Pulmonary artery endothelial cell (primary cell): ENCODE data around the gene RPL14. TPM values are rescaled to one million over a fixed set of nuclear protein-coding genes. Genes with fewer than 3 reads are reported as not detected.

Experiments used
- total RNA-seq: library from RNA; depleted of rRNA; stranded (reverse); fragments of >200 nt; gene quantifications from 2 replicates; pipeline ENCODE4 v1.2.3, GENCODE V29; 2014

RPL14 gene
- total RNA-seq, 1 donor from 2014 or later, result 833 TPM

Other genes with a start within 250 kb of the RPL14 start
- 12.0 and 19.4 TPM in 2 replicates for gene EIF1B, start 147.6 kb upstream of the RPL14 start, total RNA-seq
- gene ENTPD3, start 70.2 kb upstream of the RPL14 start, total RNA-seq, result 0.07 TPM in 1 of 2 replicates, not detected in the other
- 6.7 and 7.7 TPM in 2 replicates for gene ZNF619, start 19.8 kb downstream of the RPL14 start, total RNA-seq
- 4.4 and 6.6 TPM in 2 replicates for gene ZNF620, start 48.7 kb downstream of the RPL14 start, total RNA-seq
- gene ZNF621, start 67.6 kb downstream of the RPL14 start, total RNA-seq, result 8.8 and 9.6 TPM in 2 replicates